GM18873 (cell line): ENCODE data around the gene TMEM11.
"Not testable (repeated sequence)": the region's sequence is repeated elsewhere in the genome, so short reads cannot be mapped to it uniquely, and the experiment has no call there.

Experiments used
- ATAC-seq: cut with Tn5 transposase; IDR thresholded peaks from one replicate; pipeline ENCODE4 v1.9.1; 2021; ENCODE audit warnings: mild to moderate bottlenecking, moderate library complexity, moderate number of reproducible peaks; ENCODE audit not compliant: unreplicated experiment, low FRiP score

Gene TMEM11

GRCh38 chr17:21212826-21213637, 929 bp downstream of the TMEM11 start:
- no peak for ATAC-seq

GRCh38 chr17:21211825-21212479, 2.0 kb downstream of the TMEM11 start:
- ATAC-seq = no peak

GRCh38 chr17:21210411-21211076, 3.4 kb downstream of the TMEM11 start:
- ATAC-seq = no peak

DNA sequence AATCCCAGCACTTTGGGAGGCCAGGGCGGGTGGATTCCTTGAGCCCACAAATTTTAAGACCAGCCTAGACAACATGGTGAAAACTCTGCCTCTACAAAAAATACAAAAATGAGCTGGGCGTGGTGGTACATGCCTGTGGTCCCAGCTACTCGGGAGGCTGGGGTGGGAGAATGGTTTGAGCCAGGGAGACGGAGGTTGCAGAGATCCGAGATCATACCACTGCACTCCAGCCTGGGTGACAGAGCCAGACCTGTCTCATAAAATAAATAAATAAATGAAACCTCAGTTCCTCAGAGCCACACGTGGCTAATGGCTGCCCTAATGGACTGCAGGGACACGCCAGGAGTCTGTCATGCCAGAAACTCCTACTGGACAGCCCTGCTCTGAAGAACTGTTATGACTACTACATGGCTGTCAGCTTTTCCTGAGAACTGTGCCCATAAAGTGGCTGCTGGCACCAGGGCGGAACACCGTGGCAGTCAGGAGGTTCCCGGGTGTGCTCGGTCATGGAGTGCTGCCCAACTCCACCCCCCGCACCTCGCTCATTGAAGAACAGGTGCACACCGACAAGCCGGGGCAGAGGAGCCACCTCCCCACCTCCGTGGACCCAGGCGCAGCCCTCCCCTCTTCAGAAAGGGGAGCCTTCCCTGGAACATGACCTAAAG, 4.3 kb downstream of the TMEM11 start:
- ATAC-seq = no peak

- ATAC-seq = no peak
Measured at GRCh38 chr17:21208352-21208751, 5.6 kb downstream of the TMEM11 start.

GRCh38 chr17:21204935-21205334, 9.0 kb downstream of the TMEM11 start:
- ATAC-seq = no peak

DNA sequence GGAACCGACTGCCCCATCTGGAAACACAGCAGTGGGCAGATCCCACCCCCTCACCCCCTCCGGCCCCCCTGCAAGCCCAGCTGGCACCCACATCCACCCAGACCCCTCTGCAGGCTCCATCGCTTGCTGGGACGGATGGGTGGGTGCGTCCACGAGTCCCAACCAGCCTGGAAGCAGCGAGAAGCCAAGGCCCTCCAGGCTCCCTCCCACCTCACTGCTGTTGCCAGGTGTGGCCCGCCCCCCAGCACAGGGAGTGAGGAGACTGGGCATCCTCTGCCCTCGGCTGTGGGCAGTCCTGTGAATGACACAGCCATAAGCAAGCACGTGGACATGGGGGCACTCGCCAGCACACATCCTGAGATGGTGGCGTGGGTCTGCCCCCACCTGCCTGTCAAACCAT, 11.4 kb downstream of the TMEM11 start:
- ATAC-seq = no peak

- no peak for ATAC-seq
Measured at GRCh38 chr17:21201874-21202273, 12.1 kb downstream of the TMEM11 start.

DNA sequence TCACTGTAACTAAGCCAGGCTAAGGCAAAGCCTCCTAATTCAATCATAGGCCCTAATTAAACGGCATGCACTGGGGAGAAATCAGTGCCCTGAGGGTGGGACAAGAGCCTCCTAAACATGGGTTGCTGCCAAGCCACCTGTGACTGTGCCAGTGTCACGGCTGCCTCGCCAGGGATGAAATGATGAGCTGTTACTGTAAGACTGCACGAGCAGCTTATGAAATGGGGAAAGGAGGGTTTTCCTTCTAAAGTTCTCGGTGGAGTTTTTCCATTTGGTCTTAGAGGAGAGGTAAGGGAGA, 12.7 kb downstream of the TMEM11 start:
- ATAC-seq = no peak

DNA sequence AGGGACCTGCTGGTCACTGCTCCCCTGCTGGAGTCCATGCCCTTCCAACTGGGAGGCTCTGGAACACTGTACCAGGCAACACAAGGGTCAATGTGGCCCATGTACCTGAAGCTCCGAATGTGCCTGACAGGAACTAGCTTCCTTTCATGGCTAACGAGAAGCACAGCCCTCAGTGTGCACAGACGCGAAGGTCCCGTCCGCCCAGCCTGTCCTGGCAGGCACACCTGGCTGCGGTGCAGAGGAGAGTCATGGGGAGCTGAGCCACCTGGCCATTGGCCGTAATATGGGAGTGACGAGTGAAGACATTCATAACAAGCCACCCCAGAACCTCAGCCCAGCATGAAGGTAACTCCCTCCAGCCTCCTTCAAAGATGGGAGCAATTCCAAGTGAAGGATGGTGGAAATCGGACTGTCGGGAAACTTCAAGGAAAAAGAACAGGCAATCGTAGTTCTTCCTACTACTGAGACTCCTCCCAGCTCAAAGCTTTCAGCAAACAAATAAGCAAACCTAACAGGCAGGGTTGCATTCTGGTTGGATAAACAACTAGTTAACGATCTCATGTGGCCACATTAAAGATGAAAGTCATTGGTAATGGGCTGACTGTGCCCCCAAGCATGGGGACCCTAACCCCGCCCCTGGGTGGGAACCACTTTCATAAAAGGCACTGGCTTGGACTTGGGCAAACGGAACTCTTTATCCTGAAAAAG, 13.2 kb downstream of the TMEM11 start:
- ATAC-seq = no peak

DNA sequence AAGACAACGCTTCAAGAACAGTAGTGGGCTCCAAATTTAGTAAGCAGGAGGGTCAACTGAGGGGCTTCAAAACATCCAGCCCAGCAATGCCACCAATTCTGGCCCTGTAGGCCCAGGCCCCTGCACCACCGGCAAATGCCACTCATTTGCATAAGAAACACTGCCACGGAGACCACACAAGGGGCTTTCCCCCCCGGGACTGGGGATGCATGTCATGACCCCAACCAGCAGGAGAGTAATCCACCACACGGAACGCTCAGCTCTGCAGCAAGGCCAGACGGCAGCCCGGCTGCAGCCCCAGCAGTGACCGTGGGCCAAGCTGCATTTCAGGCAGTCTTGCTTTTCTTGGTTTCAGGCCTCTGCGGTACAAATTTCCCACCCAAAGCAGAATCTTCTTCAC, 14.1 kb downstream of the TMEM11 start:
- no peak for ATAC-seq

DNA sequence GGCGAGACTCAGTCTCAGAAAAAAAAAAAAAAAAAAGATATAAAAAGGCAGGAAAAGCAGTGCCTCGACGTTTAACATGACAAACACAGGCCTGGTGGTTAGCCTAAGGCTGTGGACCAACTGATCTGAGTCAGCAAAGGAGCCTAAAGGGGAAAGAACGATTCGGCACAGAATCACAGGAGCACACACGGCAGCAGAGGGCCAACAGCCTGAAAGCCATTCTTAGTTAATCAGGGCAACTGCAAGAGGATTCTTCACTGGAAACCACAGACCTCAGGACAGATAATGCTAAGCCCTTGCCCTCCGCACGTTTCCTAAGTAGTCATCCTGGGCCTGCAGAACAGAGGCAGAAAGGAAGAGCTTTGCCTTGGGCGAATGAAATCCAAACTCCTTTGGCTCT, 14.7 kb downstream of the TMEM11 start:
- ATAC-seq = no peak

- ATAC-seq = no peak
Measured at GRCh38 chr17:21198411-21198810, 15.6 kb downstream of the TMEM11 start.

DNA sequence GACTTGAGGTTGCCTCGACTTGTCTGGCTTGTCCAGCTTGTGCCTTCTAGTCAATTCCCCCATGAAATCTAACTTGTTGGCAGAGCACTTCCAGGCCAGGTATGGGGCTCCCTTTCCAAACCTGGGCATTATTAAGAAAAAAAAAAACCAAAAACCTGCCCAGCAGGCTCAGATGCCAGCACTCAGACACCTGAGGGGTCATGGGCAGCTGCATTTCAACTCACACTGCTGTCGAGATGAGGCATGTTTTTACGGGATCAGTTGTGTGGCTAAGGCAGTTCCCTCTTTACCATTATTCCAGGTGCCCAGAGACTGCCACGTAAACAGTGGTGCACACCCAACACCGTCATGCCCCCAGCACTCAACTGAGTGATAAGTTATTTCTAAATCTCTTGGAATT, 17.8 kb downstream of the TMEM11 start:
- ATAC-seq = no peak

GRCh38 chr17:21194703-21195102, 19.3 kb downstream of the TMEM11 start:
- no peak for ATAC-seq

GRCh38 chr17:21194226-21194625, 19.7 kb downstream of the TMEM11 start:
- no peak for ATAC-seq

DNA sequence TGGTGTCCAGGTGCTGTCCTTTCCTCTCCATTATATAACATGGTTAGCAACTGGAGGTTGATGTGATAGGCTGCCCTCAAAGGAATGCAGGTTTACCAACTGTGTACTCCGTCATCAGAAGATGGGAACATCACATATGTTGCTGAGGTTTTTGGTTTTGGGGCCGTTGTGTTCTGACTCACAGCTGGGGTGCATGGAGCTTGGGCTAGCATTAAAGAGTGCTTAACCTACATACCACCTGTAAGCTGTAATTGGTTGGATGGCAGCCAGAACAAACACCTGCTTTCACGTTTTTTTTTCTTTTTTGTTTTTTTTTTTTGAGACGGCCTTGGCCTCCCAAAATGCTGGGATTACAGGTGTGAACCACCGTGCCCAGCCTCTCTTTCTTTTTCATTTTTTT, 20.9 kb downstream of the TMEM11 start:
- no peak for ATAC-seq

DNA sequence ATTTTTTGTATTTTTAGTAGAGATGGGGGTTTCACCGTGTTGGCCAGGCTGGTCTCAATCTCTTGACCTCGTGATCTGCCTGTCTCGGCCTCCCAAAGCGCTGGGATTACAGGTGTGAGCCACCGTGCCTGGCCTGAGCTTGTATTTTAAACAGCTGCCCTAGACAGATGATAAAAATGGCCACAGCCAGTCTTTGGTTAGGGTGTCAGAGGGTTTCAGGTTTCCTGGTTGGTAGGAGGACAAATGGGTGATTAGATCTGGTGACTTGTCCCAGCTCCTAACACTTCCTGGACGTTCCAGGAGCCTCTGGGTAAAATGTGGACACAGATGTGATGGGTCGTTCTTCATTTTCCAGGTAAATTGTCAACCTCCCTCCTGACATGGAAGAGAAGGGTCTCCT, 21.5 kb downstream of the TMEM11 start:
- not testable (repeated sequence) for ATAC-seq

DNA sequence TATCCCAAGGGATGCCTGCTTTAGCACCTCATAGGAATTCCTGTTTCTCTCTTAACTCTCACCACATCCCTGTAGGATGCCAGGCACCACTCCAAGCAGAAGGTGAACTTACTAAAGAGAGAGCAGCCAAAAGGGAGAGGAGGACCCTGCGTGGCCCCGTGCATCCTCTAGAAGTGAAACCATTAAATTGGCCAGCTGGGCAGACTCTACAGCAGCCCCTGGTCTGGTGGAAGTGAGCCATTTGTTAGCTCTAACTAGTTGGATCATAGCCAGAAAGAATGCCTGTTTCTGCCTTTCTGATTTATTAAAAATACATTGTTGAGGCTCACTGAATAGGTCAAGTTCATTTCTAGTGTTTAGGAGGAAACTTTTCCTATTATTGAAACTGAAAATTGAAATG, 22.3 kb downstream of the TMEM11 start:
- no peak for ATAC-seq

GRCh38 chr17:21190078-21190477, 23.9 kb downstream of the TMEM11 start:
- no peak for ATAC-seq

DNA sequence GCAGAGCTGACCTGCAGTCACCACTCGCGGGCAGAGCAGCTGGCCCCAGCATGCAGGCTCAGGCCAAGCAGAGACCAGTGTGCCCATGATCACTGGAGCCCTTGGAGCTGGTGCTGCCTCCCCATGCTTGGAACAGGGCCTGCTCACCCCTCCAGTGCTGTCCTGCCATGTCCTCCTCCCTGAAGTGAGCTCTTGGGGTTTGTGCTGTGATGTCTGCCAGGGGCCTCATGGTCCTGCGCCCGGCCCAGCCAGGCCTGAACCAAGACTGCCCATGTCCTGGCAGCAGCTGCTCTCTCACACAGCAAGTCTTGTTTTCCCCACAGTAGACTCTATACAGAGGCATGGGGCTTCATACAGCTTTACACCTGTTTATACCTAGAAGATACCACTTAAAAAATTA, 24.6 kb downstream of the TMEM11 start:
- ATAC-seq = no peak
